ENCODE measurements around the gene LTBP2.

DNA sequence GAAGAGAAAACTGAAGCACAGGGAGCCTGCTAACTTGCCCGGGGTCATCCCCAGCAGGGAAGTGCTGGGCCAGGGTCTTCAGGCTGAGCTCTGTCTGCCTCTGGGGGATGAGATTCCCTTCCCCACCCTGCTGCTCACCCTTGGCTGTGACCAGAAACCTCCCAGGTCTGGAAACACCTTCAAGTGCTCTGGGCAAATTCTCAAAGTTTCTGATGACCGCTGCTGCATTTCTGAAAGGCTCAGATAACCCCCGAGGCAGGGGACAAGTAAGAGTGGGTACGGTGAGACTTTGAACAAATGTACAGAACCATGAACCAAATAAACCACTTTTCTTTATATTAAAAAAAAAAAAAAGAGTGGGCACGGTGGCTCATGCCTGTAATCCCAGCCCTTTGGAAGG is 41.3 kb downstream of the LTBP2 start:
- TF ChIP-seq EZH2 (IDR thresholded peaks at IDR 0.05; ENCODE audit: insufficient read depth, poor library complexity, severe bottlenecking) (no peak), EZH2phosphoT487 (IDR thresholded peaks at IDR 0.05; ENCODE audit: insufficient read depth, low read depth) (no peak)
